ENCODE data around the gene CSNK1G1.
"Not testable (repeated sequence)": the region's sequence is repeated elsewhere in the genome, so short reads cannot be mapped to it uniquely, and the experiment has no call there.

Gene CSNK1G1

DNA sequence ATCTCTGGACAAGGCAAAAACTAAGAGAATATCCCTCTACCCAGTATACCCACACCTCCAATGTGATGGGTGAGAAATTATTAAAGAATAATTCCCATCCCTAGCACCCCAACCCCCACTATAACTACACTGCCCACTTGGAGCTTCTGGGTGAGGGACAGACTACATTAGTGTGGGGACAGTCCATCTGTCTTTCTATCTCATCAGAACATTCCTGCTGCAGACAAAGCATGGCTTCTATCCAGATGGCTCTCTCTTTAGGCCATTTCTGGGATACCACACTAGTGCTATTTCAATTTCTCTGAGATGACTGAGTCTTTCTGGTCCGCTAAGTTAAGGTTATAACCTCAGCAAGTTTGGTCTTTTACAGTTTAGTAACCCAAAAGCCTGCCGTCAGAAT lies 6.6 kb downstream of the CSNK1G1 start:
- H3K9ac ChIP-seq (ENCODE audit: low read depth, low read length) = no peak overlapping the region
- H3K36me3 ChIP-seq (ENCODE audit: insufficient read depth, low read length) = peaks cover 14% of the 10 kb centered on the region
- H3K27ac ChIP-seq (ENCODE audit: low read depth, low read length) = no peak overlapping the region
- H3K27me3 ChIP-seq (ENCODE audit: insufficient read depth, low read length) = no peaks in the 10 kb centered on the region
- no peak overlapping the region for H3K4me3 ChIP-seq (ENCODE audit: low read length)
- WGBS = 94% methylated on average over 2 of the region's 2 CpGs
- no peaks in the 10 kb centered on the region for H3K9me3 ChIP-seq (ENCODE audit: insufficient read depth, low read depth, low read length)
- H3K4me1 ChIP-seq (ENCODE audit: insufficient read depth, low read length) = no peaks in the 10 kb centered on the region

DNA sequence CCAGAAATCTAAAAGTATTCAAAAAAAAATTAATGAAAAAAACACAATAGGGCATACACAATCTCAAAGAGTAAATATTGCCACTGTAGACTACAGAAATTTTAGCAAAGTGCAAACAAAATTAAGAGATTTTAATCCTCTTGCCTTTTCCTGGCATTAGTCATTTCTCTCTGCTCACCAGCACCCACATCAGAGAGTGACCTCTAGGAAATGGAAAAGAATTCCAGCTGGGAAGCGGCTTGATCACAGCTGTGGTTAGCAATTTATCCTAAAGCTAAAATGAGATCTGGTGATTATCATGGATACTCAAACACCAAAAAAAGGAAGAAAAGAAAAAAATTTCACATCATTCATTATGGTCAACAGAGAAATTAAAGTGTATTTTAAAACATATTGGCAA lies 7.5 kb downstream of the CSNK1G1 start:
- Histone ChIP-seq H3K9ac (ENCODE audit: low read depth, low read length) (no peak overlapping the region), H3K27ac (ENCODE audit: low read depth, low read length) (no peak overlapping the region), H3K4me3 (ENCODE audit: low read length) (no peak overlapping the region), H3K4me1 (ENCODE audit: insufficient read depth, low read length) (no peaks in the 10 kb centered on the region), H3K9me3 (ENCODE audit: insufficient read depth, low read depth, low read length) (no peaks in the 10 kb centered on the region), H3K36me3 (ENCODE audit: insufficient read depth, low read length) (peaks cover 14% of the 10 kb centered on the region), H3K27me3 (ENCODE audit: insufficient read depth, low read length) (no peaks in the 10 kb centered on the region)
- WGBS = no CpG with 5 or more reads among the region's 1 CpG

DNA sequence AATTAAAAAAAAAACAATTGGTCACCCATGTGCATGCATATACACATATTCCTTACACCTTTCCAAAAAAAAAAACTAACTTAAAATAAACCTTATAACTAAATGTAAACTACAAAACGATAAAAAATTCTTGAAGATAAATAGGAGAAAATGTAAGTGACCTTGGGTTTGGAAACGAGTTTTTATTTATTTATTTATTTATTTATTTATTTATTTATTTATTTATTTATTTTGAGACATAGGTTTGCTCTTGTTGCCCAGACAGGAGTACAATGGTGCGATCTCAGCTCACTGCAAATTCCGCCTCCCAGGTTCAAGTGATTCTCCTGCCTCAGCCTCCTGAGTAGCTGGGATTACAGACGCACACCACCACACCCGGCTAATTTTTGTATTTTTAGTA lies 9.7 kb downstream of the CSNK1G1 start:
- H3K27me3 ChIP-seq (ENCODE audit: insufficient read depth, low read length); H3K4me1 ChIP-seq (ENCODE audit: insufficient read depth, low read length); H3K27ac ChIP-seq (ENCODE audit: low read depth, low read length); H3K9me3 ChIP-seq (ENCODE audit: insufficient read depth, low read depth, low read length); H3K9ac ChIP-seq (ENCODE audit: low read depth, low read length); H3K4me3 ChIP-seq (ENCODE audit: low read length): not testable (repeated sequence)
- peaks cover 18% of the 10 kb centered on the region for H3K36me3 ChIP-seq (ENCODE audit: insufficient read depth, low read length)
- 93% methylated on average over 4 of the region's 6 CpGs for WGBS

DNA sequence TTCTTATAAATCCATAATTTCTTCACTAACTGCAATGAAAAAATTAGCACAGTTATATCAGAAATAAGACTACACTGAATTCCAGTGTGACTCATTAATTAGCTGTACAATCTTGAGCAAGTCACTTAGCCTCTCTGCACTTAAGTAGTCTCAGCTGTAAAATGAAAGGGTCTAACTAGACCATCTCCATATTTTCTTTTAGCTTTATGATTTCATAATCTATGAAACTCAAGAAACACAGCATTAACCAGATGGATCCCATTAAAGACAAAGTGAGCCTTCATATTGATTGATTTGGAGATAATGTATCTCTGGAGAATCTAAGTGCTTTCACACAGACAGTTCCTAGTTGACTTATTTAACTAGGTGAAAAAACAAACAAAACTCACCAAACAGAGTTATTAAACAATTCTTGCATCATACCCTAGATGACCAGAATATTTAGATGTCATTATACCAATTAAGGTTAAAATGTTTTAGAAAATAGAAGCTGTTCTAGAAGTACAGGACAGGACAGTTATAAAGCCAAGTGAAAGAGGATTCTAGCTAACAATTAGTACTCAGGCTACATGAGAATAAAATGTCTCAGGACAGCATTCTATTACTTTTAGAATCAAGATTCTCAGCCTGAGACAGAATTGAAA lies 11.2 kb downstream of the CSNK1G1 start:
- no peaks in the 10 kb centered on the region for H3K9me3 ChIP-seq (ENCODE audit: insufficient read depth, low read depth, low read length)
- H3K36me3 ChIP-seq (ENCODE audit: insufficient read depth, low read length) = peaks cover 18% of the 10 kb centered on the region
- H3K27me3 ChIP-seq (ENCODE audit: insufficient read depth, low read length) = no peaks in the 10 kb centered on the region
- no peak overlapping the region for H3K27ac ChIP-seq (ENCODE audit: low read depth, low read length)
- H3K4me3 ChIP-seq (ENCODE audit: low read length) = no peak overlapping the region
- no peaks in the 10 kb centered on the region for H3K4me1 ChIP-seq (ENCODE audit: insufficient read depth, low read length)
- H3K9ac ChIP-seq (ENCODE audit: low read depth, low read length) = no peak overlapping the region

DNA sequence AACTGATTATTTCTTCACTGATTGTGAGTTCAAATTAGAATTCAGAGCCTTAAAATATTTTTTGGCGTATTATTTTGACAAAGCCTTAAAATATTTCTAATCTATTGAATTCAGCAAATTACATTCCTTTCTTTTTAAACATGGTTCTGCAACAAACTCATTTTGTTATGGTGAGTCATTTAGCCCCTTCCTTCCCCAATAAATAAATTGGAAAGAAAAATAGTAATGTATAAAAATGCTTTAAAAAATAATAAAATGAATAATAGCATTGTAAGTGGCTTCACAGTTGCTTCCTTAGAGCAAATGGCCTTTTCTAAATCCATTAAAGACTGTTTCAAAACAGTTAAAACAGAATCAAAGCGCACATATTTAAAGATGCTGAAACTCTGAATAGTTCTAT lies 12.1 kb downstream of the CSNK1G1 start:
- H3K4me3 ChIP-seq (ENCODE audit: low read length) = no peak overlapping the region
- no peaks in the 10 kb centered on the region for H3K27me3 ChIP-seq (ENCODE audit: insufficient read depth, low read length)
- H3K9ac ChIP-seq (ENCODE audit: low read depth, low read length) = no peak overlapping the region
- no peaks in the 10 kb centered on the region for H3K4me1 ChIP-seq (ENCODE audit: insufficient read depth, low read length)
- H3K9me3 ChIP-seq (ENCODE audit: insufficient read depth, low read depth, low read length) = no peaks in the 10 kb centered on the region
- no peak overlapping the region for H3K27ac ChIP-seq (ENCODE audit: low read depth, low read length)
- H3K36me3 ChIP-seq (ENCODE audit: insufficient read depth, low read length) = peaks cover 18% of the 10 kb centered on the region
- WGBS = 100% methylated on average over 1 of the region's 2 CpGs

DNA sequence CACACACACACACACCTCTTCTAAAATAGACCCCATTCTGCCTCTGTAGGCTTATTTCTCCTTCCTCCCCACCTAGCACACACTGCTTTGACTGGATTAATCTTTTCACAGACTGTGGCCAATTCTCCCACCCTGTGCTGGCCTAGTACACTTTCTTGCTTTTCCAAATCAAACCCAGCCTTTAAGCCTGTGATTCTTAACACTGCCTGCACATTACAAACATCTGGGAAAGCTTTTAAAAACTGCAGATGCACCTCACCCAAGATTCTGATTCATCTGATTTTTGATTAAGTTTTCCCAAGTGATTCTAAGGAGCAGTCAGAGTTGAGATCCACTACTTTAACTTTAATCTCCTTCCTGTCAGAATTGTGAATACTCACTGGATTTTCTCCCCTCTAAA lies 12.8 kb downstream of the CSNK1G1 start:
- peaks cover 14% of the 10 kb centered on the region for H3K36me3 ChIP-seq (ENCODE audit: insufficient read depth, low read length)
- no peak overlapping the region for H3K27ac ChIP-seq (ENCODE audit: low read depth, low read length)

DNA sequence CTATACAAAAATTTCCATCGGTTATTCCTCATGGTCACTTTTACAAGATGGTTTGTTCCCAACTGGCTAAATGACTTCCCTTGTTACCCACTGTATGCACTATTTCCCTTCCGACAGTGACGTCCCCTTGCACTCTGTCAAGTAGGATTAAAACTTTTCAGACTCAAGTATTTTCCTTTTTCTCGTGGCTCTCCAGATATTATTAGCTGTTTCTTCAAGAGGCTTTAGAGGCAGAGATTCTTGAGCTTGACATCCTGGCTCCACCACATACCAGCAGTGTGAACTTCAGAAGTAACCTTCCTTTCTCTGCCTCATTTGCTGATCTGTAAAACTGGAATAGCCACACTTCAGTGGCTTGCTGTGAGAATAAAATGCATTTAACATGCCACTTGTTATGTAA lies 14.0 kb downstream of the CSNK1G1 start:
- Histone ChIP-seq H3K36me3 (ENCODE audit: insufficient read depth, low read length) (peaks cover 5% of the 10 kb centered on the region; the same call in 1 of the 2 replicates), H3K9me3 (ENCODE audit: insufficient read depth, low read depth, low read length) (no peaks in the 10 kb centered on the region), H3K4me3 (ENCODE audit: low read length) (no peak overlapping the region), H3K4me1 (ENCODE audit: insufficient read depth, low read length) (no peaks in the 10 kb centered on the region), H3K27ac (ENCODE audit: low read depth, low read length) (no peak overlapping the region), H3K9ac (ENCODE audit: low read depth, low read length) (no peak overlapping the region), H3K27me3 (ENCODE audit: insufficient read depth, low read length) (no peaks in the 10 kb centered on the region)
- WGBS = 92% methylated on average over 4 of the region's 4 CpGs

More for the DNA sequence above, 12.8 kb downstream of the CSNK1G1 start:
- Histone ChIP-seq H3K9me3 (ENCODE audit: insufficient read depth, low read depth, low read length) (no peaks in the 10 kb centered on the region), H3K4me3 (ENCODE audit: low read length) (no peak overlapping the region), H3K9ac (ENCODE audit: low read depth, low read length) (no peak overlapping the region), H3K27me3 (ENCODE audit: insufficient read depth, low read length) (no peaks in the 10 kb centered on the region), H3K4me1 (ENCODE audit: insufficient read depth, low read length) (no peaks in the 10 kb centered on the region)

DNA sequence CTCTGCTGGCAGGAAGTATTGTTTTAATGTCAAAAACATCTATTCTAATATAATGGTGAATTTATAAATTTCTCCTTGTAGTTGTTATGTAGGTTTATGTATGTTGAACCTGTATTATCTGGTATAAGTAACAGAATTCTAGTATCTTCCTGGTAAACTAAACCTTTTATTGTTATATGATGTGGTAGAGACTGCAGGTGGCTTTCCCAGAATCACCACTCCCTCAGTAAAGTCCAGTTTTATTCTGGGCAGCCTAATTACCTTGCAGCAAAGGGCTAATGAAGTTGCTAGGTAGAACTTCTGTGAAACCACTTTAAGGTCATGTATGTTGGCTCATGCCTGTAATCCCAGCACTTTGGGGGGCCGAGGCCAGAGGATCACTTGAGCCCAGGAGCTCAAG lies 15.6 kb downstream of the CSNK1G1 start:
- no peaks in the 10 kb centered on the region for H3K27me3 ChIP-seq (ENCODE audit: insufficient read depth, low read length)

DNA sequence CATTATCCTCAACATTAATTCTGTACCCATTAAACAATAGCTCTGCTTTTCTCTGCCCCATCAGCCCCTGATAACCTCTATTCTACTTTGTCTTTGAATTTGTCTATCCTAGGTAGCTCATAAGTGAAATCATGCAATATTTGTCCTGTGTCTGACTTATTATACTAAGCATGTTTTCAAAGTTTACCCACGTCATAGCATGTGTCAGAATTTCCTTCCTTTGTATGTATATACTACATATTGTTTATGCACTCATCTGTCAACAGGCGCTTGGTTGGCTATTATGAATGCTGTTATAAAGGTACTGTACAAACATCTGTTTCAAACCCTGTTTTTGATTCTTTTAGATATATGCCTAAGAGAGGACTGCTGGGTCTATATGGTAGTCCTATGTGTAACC lies 18.2 kb downstream of the CSNK1G1 start:
- no peak overlapping the region for H3K4me3 ChIP-seq (ENCODE audit: low read length)
- 100% methylated on average over 1 of the region's 2 CpGs for WGBS

More for the DNA sequence above, 15.6 kb downstream of the CSNK1G1 start:
- no peaks in the 10 kb centered on the region for H3K4me1 ChIP-seq (ENCODE audit: insufficient read depth, low read length)
- no peak overlapping the region for H3K4me3 ChIP-seq (ENCODE audit: low read length)
- WGBS = 96% methylated on average over 1 of the region's 1 CpG
- no peaks in the 10 kb centered on the region for H3K9me3 ChIP-seq (ENCODE audit: insufficient read depth, low read depth, low read length)
- no peak overlapping the region for H3K27ac ChIP-seq (ENCODE audit: low read depth, low read length)
- no peak overlapping the region for H3K9ac ChIP-seq (ENCODE audit: low read depth, low read length)
- peaks cover 4% of the 10 kb centered on the region; the same call in 1 of the 2 replicates for H3K36me3 ChIP-seq (ENCODE audit: insufficient read depth, low read length)

DNA sequence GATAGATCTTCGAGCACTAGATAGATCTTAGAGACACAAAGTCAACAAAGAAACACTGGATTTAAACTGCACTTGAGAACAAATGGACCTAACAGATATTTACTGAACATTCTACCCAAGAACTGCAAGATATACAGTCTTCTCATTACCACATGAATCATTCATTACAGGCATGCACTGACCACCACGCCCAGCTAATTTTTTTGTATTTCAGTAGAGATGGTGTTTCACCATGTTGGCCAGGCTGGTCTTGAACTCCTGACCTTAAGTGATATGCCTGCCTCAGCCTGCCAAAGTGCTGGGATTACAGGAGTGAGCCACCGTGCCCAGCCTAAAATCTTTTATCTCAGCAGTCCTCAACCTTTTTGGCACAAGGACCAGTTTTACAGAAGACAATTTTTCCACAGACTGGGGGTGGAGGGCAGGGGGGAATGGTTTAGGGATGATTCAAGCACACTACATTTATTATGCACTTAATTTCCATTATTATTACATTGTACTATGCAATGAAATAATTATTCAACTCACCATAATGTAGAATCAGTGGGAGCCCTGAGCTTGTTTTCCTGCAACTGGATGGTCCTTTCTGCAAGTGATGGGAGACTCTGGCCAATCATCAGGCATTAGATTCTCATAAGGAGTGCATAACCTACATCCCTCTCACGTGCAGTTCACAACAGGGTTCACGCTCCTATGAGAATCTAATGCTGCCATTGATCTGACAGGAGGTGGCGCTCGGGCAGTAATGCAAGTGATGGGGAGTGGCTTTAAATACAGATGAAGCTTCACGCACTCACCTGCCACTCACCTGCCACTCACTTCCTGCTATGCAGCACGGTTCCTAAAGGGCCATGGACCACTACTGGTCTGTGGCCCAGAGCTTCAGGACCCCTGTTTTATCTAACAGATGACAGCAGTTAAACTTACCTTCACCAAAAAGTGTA lies 21.7 kb downstream of the CSNK1G1 start:
- 87% methylated on average over 9 of the region's 9 CpGs for WGBS
- H3K9ac ChIP-seq (ENCODE audit: low read depth, low read length) = no peak overlapping the region
- no peak overlapping the region for H3K27ac ChIP-seq (ENCODE audit: low read depth, low read length)

More for the DNA sequence above, 18.2 kb downstream of the CSNK1G1 start:
- no peak overlapping the region for H3K9ac ChIP-seq (ENCODE audit: low read depth, low read length)
- peaks cover 4% of the 10 kb centered on the region; the same call in 1 of the 2 replicates for H3K36me3 ChIP-seq (ENCODE audit: insufficient read depth, low read length)
- H3K27ac ChIP-seq (ENCODE audit: low read depth, low read length) = no peak overlapping the region
- H3K27me3 ChIP-seq (ENCODE audit: insufficient read depth, low read length) = no peaks in the 10 kb centered on the region
- H3K9me3 ChIP-seq (ENCODE audit: insufficient read depth, low read depth, low read length) = no peaks in the 10 kb centered on the region
- H3K4me1 ChIP-seq (ENCODE audit: insufficient read depth, low read length) = no peaks in the 10 kb centered on the region

DNA sequence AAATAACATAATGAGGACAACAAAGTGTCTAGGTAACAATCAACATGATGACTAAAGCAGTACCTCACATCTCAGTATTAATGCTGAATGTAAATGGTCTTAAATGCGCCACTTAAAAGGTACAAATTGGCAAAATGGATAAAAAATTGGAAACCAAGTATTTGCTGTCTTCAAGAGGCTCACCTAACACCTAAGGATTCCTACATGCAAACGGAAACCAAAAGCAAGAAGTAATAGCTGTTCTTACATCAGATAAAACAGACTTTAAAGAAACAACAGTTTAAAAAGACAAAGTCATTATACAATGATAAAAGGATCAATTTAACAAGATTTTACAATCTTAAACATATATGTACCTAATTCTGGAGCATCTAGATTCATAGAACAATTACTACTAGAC lies 22.5 kb downstream of the CSNK1G1 start:
- H3K9ac ChIP-seq (ENCODE audit: low read depth, low read length) = no peak overlapping the region
- no peaks in the 10 kb centered on the region for H3K4me1 ChIP-seq (ENCODE audit: insufficient read depth, low read length)
- no peaks in the 10 kb centered on the region for H3K36me3 ChIP-seq (ENCODE audit: insufficient read depth, low read length)
- no peaks in the 10 kb centered on the region for H3K27me3 ChIP-seq (ENCODE audit: insufficient read depth, low read length)
- 90% methylated on average over 2 of the region's 2 CpGs for WGBS
- H3K27ac ChIP-seq (ENCODE audit: low read depth, low read length) = no peak overlapping the region
- no peak overlapping the region for H3K4me3 ChIP-seq (ENCODE audit: low read length)
- no peaks in the 10 kb centered on the region for H3K9me3 ChIP-seq (ENCODE audit: insufficient read depth, low read depth, low read length)

More for the DNA sequence above, 21.7 kb downstream of the CSNK1G1 start:
- no peaks in the 10 kb centered on the region for H3K27me3 ChIP-seq (ENCODE audit: insufficient read depth, low read length)
- H3K4me1 ChIP-seq (ENCODE audit: insufficient read depth, low read length) = no peaks in the 10 kb centered on the region
- no peak overlapping the region for H3K4me3 ChIP-seq (ENCODE audit: low read length)
- no peaks in the 10 kb centered on the region for H3K9me3 ChIP-seq (ENCODE audit: insufficient read depth, low read depth, low read length)
- no peaks in the 10 kb centered on the region for H3K36me3 ChIP-seq (ENCODE audit: insufficient read depth, low read length)

All from HUES64 (cell line).